CD4-positive, alpha-beta T cell treated with Interleukin-4 for 1 hour (primary cell): ENCODE data around the gene KCNAB1.

Experiments
- DNase-seq, 2 donors: peaks; one replicate each; pipeline ENCODE4 v3.0.0-alpha.2; 2020 to 2022

The KCNAB1 gene

GRCh38 chr3:156418428-156418827 lies 298.1 kb downstream of the KCNAB1 start:
- DNase-seq: no peak

GRCh38 chr3:156421534-156421933 lies 301.2 kb downstream of the KCNAB1 start:
- no peak for DNase-seq

GRCh38 chr3:156424758-156425157 lies 304.4 kb downstream of the KCNAB1 start:
- no peak for DNase-seq

- DNase-seq: no peak
These were observed 305.3 kb downstream of the KCNAB1 start for GRCh38 chr3:156425651-156426050.

- DNase-seq: no peak
These were observed 308.7 kb downstream of the KCNAB1 start for GRCh38 chr3:156429125-156429524.

- no peak for DNase-seq
These were observed 311.2 kb downstream of the KCNAB1 start for GRCh38 chr3:156431334-156432124.

- DNase-seq: no peak
These were observed 312.2 kb downstream of the KCNAB1 start for GRCh38 chr3:156432563-156432962.

GRCh38 chr3:156433138-156433537 lies 312.8 kb downstream of the KCNAB1 start:
- no peak for DNase-seq

GRCh38 chr3:156433910-156434309 lies 313.5 kb downstream of the KCNAB1 start:
- DNase-seq: no peak

GRCh38 chr3:156434921-156435320 lies 314.5 kb downstream of the KCNAB1 start:
- no peak for DNase-seq

- no peak for DNase-seq
These were observed 322.7 kb downstream of the KCNAB1 start for GRCh38 chr3:156443079-156443478.

- no peak for DNase-seq
These were observed 325.0 kb downstream of the KCNAB1 start for GRCh38 chr3:156445117-156446090.

- peak; percentile 20 to 41 for DNase-seq
These were observed 327.9 kb downstream of the KCNAB1 start for GRCh38 chr3:156448300-156448699.

GRCh38 chr3:156449710-156450574 lies 329.6 kb downstream of the KCNAB1 start:
- peak in 1 of 2 donors; percentile 11 for DNase-seq

- DNase-seq: no peak
These were observed 335.5 kb downstream of the KCNAB1 start for GRCh38 chr3:156455839-156456238.

GRCh38 chr3:156456771-156457224 lies 336.4 kb downstream of the KCNAB1 start:
- DNase-seq: no peak

GRCh38 chr3:156459434-156459833 lies 339.1 kb downstream of the KCNAB1 start:
- DNase-seq: no peak

GRCh38 chr3:156460206-156460611 lies 339.8 kb downstream of the KCNAB1 start:
- no peak for DNase-seq

- DNase-seq: no peak
These were observed 341.5 kb downstream of the KCNAB1 start for GRCh38 chr3:156461889-156462288.

- DNase-seq: no peak
These were observed 342.7 kb downstream of the KCNAB1 start for GRCh38 chr3:156463123-156463522.

GRCh38 chr3:156465194-156465593 lies 344.8 kb downstream of the KCNAB1 start:
- DNase-seq: no peak

GRCh38 chr3:156469456-156469855 lies 349.1 kb downstream of the KCNAB1 start:
- DNase-seq: no peak

- no peak for DNase-seq
These were observed 351.1 kb downstream of the KCNAB1 start for GRCh38 chr3:156471431-156471830.
